Activated gamma-delta T cell treated with Interleukin-2 at 50 U/mL for 16 hours (primary cell): Measurements from ENCODE around the gene U2AF1L4.

Source experiments
- DNase-seq: peaks from one replicate; pipeline ENCODE4 v3.0.0-alpha.2; 2020

U2AF1L4 gene

DNA sequence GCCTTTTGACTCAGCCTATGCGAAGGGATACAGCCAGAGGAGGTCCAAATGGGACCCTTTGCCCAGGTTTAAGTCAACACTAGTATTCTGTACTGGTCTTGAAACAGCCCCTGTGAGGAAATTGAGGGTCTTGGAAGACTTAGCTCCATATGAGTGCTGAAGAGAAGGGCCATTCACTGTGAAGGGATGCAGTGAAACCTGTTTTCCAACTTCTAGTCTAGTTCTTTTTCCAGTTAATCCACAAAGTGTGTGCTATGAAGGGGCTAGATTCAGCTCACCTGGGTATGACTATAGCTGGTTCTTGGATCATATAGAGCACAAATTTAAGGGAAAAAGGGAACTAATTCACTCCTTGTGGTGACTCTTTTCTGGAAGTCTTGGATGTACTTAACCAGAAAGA, 36.8 kb downstream of the U2AF1L4 start:
- DNase-seq = no peak

- DNase-seq = no peak
These were observed 41.0 kb downstream of the U2AF1L4 start, which contains the start of gene ZBTB32 for GRCh38 chr19:35704218-35704617. ZBTB32 (plus strand) TSS chr19:35704558; CDS start chr19:35714627, 10,069 bp downstream.

GRCh38 chr19:35703343-35703742, 41.9 kb downstream of the U2AF1L4 start:
- no peak for DNase-seq

GRCh38 chr19:35702223-35703012, 42.8 kb downstream of the U2AF1L4 start:
- DNase-seq = peak; percentile 88

DNA sequence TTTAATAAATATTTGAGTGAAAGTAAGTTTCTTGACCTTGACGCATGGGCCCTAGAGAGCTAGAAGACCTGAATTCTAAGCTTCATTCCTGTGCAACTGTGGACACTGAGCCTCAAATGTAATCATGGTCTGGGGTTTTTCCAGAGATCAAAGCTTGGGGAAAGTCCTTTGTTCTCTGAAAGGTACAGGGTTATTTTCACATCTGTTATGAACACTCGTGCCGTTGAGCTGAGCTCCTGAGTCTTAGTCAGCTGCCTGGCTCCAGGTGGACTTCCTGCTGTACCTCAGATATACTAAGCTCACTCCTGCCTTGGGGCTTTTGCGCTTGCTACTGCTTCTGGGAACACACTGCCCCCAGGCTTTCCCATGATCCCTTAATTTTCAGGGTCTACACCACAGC, 48.4 kb downstream of the U2AF1L4 start:
- no peak for DNase-seq

DNA sequence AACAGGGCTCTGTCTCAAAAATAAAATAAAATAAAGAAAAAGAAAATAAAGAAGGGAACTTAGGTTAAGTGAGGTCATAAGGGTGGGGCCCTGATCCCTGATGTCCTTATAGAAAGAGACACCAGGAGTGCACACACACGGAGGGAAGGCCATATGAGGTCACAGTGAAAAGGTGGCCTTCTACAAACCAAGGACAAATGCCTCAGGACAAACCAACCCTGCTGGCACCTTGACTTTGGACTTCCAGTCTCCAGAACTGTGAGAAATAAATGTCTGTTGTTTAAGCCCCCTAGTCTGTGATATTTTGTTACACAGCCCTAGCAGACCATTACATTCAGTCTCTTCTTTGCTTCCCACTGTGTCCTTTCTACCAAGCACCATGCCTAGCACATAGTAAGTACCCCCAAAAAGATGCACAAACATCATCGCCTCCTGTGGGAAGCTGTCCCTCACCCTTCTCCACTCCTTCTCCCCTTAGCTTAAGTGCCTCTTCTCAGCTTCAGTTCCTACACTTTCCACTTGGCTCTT, 49.3 kb downstream of the U2AF1L4 start:
- no peak for DNase-seq

DNA sequence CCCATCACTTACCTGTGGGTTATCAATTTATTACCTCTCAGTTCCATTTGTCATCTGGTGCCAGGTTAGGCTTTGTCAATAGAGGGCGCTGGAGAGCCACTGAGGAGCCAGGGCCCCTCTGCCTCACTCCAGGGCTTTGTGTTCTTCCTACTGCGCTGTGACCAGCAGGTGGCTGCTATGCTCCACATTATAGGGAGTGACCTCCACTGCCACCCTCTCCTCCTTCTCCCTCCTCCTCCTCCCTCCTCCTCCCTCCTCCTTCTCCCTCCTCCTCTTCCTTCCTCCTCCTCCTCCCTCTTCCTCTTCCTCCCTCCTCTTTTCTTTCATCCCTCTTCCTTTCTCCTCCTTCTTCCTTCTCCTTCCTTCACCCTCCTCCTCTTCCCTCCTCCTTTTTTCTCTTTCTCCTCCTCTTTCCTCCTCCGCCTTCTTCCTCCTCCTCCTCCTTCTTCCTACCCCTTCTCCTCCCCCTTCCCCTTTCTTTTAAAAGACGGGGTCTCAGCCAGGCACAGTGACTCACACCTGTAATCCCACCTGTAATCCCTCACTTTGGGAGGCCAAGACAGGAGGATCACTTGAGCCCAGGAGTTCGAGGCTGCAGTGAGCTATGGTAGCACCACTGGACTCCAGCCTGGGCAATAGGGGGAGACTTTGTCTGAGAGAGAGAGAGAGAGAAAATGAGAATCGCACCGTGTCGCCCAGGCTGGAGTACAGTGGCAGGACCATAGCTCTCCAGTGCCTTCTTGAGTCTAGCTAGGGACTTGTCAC, 51.2 kb downstream of the U2AF1L4 start:
- peak; percentile 91 for DNase-seq

DNA sequence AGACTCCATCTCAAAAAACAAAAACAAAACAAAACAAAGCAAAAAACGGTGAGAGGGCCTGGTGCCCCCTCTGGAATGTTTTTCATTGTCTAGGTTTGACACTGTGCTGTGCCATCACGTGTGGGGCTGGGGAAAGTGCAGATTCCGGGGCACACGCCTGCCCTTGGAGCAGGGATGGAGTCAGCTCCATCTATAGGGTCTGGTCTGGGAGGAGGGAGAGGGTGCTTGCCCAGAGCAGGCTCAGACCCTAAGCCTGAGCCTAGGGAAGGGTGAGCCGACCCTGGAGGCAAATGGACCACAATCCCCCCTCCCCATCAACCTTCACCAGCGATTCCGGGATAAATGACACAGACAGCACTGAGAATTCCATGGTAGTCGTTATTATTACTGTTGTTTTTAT, 51.8 kb downstream of the U2AF1L4 start:
- DNase-seq = no peak
